ENCODE measurements around the gene F13A1.

Gene F13A1

DNA sequence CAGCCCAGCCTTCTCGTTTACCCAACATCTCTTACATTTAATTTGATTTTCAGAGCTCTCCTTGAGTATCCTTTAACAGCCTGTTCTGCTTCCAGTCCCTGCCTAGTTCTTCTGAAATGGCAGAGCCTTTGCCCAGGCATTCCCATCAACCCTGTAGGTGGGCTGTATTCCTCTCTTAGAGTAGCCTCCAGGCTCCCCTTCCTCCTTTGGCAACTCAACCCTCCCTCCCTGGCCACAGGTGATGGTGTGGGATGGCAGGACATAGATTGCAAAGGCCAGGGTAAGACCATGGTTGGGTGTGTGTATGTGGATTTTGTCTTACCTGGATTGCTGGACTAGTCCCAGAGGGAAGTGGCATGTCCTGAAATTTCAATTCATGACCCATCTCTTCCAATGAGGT is 125.4 kb downstream of the F13A1 start:
- no peak for DNase-seq (ENCODE audit: low read depth in 1 of 2, low spot score in 1 of 2)
- in situ Hi-C loops (cut with HindIII; ENCODE audit: low pct_unique_long_range_greater_than_20kb, low sequenced_read_pairs), result no loop called here
- no peak for TF ChIP-seq JUND (IDR thresholded peaks at IDR 0.05; ENCODE audit: low read depth)

DNA sequence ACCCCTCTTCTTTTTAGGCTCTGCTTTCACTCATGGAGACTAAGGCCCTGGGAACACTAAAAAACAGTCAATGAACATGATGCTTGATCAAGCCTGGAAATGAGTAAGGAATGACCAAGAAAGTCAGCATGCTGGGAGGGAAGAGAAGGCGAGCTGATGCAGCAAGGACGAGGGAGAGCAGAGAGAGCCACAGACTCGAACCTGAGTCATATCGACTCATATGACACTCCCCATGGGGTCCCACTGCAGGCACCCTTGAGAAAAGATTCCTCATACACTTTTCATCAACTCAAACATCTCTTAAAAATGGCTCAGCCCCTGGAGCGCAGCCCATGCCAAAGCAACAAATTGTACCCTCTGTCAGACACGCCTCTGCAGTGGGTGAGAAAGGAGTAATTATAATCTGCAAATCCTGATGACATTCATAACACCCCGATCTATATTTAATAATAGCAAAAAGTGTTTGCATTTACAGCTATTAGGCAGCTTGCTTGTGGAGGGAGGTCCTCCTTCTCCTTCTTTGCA is 127.2 kb downstream of the F13A1 start:
- TF ChIP-seq JUND (IDR thresholded peaks at IDR 0.05; ENCODE audit: low read depth), result no peak
- in situ Hi-C loops (cut with HindIII; ENCODE audit: low pct_unique_long_range_greater_than_20kb, low sequenced_read_pairs), result no loop called here

DNA sequence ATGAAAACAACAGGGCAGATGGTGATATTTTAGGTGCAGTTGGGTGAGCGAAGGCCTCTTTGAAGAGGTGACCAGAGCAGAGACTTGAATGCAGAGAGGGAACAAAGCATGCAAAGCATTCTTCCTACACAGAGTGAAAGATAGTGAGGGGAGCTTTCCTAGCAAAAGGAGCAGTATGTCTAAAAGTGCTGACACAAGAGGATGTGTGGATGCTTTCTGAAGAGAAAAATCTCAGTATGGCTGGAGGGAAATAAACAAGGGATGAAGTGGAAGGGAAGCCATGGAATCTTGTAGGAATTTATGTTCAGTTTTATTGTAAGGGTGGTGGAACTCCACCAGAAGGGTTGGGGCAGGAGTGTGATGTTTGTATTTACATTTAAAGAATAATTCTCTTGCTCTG is 128.6 kb downstream of the F13A1 start:
- no peak for TF ChIP-seq JUND (IDR thresholded peaks at IDR 0.05; ENCODE audit: low read depth)
- in situ Hi-C loops (cut with HindIII; ENCODE audit: low pct_unique_long_range_greater_than_20kb, low sequenced_read_pairs), result no loop called here
- no peak for DNase-seq (ENCODE audit: low read depth in 1 of 2, low spot score in 1 of 2)

More for the DNA sequence above, 127.2 kb downstream of the F13A1 start:
- no peak for DNase-seq (ENCODE audit: low read depth in 1 of 2, low spot score in 1 of 2)

DNA sequence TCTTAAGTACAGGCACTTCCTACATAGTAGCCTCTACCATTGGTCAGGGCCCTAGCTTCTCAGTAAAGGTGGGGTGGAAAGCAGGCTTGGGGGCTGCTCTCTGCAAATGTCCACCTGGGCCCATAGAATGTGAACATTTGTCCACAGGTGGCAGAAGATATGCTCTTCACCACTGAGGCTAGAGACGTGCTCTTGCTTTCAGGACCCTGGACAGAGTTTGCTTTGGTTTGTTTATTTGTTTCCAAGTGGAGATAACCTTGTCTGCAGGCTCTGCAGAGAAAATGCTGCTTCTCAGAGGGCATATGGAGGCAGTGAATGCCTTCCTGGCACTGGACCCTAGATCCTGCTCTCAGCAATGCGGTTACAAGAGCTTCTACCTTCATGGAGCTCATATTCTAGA is 129.0 kb downstream of the F13A1 start:
- no peak for TF ChIP-seq JUND (IDR thresholded peaks at IDR 0.05; ENCODE audit: low read depth)
- in situ Hi-C loops (cut with HindIII; ENCODE audit: low pct_unique_long_range_greater_than_20kb, low sequenced_read_pairs), result no loop called here
- peak; percentile 11 to 51 for DNase-seq (ENCODE audit: low read depth in 1 of 2, low spot score in 1 of 2)

DNA sequence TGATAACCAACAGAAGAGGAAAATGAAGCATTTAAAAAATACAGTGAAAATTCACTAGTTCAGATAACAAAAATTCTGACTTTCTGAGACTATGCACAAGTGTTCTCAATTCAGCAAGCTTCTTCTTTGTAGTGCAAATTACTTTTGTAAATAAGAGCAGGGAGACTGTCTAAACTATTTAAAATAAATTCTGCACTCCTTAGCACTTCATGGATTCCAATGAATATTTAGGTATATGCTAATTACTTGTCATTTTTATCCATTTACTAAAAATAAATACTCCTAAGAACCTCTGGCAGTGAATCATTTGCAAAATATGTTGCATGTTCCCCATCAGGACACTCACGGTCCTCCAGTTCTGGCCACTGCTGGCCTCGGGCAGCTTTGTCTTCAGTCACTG is 139.8 kb downstream of the F13A1 start:
- no peak for TF ChIP-seq JUND (IDR thresholded peaks at IDR 0.05; ENCODE audit: low read depth)
- DNase-seq (ENCODE audit: low read depth in 1 of 2, low spot score in 1 of 2), result no peak
- in situ Hi-C loops (cut with HindIII; ENCODE audit: low pct_unique_long_range_greater_than_20kb, low sequenced_read_pairs), result no loop called here

DNA sequence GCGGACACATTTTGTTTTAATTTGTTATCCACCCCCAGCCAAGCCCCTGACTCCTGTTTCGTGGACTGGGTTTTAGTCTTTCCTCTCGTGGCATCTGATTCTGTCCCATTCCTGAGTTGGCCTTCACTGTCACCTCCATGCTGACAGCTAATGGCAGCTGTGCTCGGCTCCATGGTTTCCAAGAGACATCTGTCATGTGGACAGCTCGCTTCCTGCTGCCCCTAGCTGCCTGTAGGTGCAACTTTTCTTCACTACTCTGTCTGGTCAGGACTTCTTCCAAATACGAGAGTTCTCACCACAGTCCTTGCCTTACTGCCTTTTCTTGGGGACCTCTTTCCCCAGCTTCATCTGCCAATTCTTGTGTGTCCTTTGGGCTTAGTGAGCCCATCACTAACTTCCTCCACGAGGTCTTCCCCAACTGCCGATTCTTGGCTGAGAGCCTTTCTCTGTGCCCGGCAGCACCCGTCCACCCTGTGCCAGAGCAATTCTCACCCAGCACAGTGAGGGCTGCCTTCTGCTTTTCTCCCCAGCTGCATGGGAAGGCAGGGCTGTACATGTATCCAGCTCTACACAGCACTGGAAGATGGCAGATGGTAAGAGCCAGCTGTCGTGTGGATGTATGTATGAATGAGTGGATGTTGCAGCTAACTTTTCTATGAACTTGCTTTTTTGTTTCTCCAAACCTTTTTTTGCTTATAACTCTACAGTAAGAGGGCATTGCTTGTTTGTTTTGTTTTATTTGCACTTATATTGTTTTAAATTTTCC is 140.4 kb downstream of the F13A1 start:
- DNase-seq (ENCODE audit: low read depth in 1 of 2, low spot score in 1 of 2), result no peak
- TF ChIP-seq JUND (IDR thresholded peaks at IDR 0.05; ENCODE audit: low read depth), result no peak
- in situ Hi-C loops (cut with HindIII; ENCODE audit: low pct_unique_long_range_greater_than_20kb, low sequenced_read_pairs), result no loop called here

DNA sequence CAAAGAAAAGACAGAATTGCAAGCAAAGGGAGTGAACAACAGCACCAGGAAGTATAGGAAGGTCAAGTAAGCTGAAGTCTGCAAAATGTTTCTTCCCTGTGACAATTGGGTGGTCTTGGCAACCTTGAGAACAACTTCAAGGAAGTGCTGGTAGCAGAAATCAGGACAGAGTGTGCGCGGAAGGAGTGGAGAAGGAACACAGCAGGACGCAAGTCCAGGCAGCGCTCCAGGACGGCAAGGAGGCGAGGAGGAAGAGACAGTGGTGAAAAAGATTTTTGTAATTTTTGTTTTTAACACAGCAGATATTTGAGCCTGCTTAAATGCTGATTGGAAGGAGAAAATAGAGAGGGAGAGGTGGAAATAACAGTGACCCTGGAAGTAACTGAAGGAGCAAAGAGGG is 141.7 kb downstream of the F13A1 start:
- no peak for DNase-seq (ENCODE audit: low read depth in 1 of 2, low spot score in 1 of 2)
- TF ChIP-seq JUND (IDR thresholded peaks at IDR 0.05; ENCODE audit: low read depth), result no peak
- in situ Hi-C loops (cut with HindIII; ENCODE audit: low pct_unique_long_range_greater_than_20kb, low sequenced_read_pairs), result no loop called here

DNA sequence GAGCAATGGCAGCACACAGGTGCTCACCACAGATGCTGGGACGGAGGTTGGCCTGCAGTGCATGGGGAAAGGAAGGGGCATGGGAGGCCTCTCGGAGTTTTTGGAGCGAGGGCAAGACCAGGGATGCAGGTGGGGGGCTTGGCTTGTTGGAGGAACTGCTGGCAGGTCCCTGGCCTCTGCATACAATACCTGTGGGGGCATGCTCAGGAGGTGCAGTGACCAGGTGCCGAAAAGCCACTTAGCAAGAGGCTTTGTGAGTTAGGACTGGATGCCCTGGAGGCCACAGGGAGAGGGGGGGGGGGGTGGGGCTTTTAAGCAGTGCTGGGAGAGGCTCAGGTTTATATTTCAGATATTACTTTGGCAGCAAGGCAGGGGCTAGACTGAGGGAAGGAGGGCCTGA is 142.7 kb downstream of the F13A1 start:
- no peak for TF ChIP-seq JUND (IDR thresholded peaks at IDR 0.05; ENCODE audit: low read depth)
- in situ Hi-C loops (cut with HindIII; ENCODE audit: low pct_unique_long_range_greater_than_20kb, low sequenced_read_pairs), result no loop called here
- no peak for DNase-seq (ENCODE audit: low read depth in 1 of 2, low spot score in 1 of 2)

DNA sequence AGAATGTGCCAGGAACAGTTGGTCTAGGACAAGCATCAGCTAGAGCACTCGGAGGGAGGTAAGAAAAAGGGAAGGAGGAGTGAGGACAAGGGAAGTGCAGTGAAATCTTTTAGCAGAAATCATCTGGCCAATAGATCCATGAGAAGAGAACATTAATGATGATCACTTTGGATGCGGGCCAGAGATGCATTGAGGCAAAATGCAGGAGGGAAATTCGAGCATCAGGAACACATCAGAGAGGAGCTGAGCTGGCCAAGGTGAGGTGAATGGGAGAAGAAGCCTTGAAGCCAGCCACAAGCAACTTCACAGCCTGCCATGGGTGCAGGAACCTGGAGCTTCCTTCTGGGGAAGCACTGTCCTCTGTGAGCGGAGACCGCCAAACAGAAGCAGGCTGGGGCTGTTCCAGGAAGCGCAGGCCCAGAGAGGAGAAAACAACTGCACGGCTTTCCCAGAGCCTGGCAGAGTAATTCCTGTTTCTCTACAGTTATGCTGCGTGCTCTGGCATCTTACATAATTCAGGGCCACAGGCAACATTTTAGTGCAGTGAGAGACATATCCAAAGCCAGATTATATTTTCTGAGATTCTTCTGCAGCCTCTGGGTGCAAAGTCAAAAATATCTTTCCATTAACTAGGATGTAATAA is 143.8 kb downstream of the F13A1 start:
- in situ Hi-C loops (cut with HindIII; ENCODE audit: low pct_unique_long_range_greater_than_20kb, low sequenced_read_pairs), result no loop called here
- no peak for DNase-seq (ENCODE audit: low read depth in 1 of 2, low spot score in 1 of 2)
- TF ChIP-seq JUND (IDR thresholded peaks at IDR 0.05; ENCODE audit: low read depth), result no peak

DNA sequence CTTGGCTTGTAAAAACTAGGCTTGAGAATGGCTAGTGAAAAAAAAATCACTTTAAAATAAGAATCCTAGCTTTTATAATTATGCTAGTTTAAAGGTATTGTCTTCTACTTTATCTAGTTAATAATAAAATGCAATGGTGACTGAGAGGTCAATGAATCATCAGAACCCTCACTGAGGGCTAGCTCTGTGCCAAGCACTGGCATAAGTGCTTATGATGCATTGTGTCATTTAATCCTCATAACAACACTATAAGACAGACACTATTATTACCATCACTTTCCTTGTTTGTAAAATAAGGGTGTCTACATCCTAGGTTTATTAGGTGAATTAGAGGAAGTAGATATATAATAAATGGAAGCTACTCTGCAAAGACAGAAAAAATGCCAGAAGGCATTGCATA is 144.3 kb downstream of the F13A1 start:
- TF ChIP-seq JUND (IDR thresholded peaks at IDR 0.05; ENCODE audit: low read depth), result no peak

DNA sequence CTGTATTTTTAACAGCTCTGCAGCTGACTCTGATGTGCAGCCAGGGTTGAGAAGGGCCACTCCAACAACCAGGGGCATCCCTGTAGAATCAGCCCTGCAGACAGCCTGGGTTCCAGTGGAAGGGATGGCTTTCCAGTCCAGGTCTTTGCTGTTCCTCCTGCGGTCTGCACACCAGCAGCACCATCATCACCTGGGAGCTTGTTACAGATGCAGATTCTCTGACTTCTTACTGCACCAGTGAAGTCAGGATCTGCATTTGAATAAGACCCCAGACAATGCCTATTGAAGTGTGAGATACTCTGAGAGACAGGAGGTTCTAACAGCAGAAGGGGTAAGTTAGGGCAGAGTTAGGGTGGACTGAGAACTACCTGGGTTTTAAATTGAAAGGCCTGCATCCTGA is 151.3 kb downstream of the F13A1 start:
- TF ChIP-seq JUND (IDR thresholded peaks at IDR 0.05; ENCODE audit: low read depth), result no peak
- in situ Hi-C loops (cut with HindIII; ENCODE audit: low pct_unique_long_range_greater_than_20kb, low sequenced_read_pairs), result no loop called here
- no peak for DNase-seq (ENCODE audit: low read depth in 1 of 2, low spot score in 1 of 2)

More for the DNA sequence above, 144.3 kb downstream of the F13A1 start:
- DNase-seq (ENCODE audit: low read depth in 1 of 2, low spot score in 1 of 2), result no peak
- in situ Hi-C loops (cut with HindIII; ENCODE audit: low pct_unique_long_range_greater_than_20kb, low sequenced_read_pairs), result no loop called here

DNA sequence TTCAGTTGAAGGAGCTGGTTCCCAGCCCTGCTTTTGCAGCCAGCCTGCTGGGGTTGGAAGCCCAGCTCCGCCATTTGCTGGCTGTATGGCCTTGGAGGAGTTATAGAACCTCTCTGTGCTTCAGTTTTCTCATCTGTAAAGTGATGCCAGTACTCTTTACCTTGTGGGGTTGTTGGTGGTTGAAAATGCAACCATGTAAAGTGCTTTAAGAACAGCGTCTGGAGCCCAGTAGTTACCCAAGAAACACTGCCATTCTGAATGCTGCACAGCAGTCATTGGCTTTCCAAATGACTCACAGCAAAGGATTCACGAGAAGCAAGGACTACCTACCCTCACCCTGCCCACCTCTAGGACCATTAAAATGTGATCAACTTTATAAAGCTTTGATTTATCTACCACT is 154.4 kb downstream of the F13A1 start:
- in situ Hi-C loops (cut with HindIII; ENCODE audit: low pct_unique_long_range_greater_than_20kb, low sequenced_read_pairs), result no loop called here
- no peak for DNase-seq (ENCODE audit: low read depth in 1 of 2, low spot score in 1 of 2)
- TF ChIP-seq JUND (IDR thresholded peaks at IDR 0.05; ENCODE audit: low read depth), result no peak

DNA sequence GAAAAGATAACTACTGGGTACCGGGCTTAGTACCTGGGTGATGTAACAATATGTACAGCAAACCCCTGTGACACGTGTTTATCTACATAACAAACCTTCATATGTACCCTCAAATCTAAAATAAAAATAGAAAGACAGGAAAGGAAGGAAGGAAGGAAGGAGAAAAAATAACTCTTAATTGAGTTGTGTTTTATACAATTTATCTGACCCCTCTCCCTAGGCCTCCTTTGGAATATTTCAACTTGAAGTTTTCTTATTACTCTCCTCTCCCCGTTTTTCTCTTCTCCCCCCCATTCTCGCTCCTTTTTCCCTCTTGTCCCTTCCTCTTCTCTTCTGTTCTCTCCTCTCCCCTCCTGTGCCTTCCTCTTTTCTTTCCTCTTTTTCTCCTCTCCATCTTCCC is 156.1 kb downstream of the F13A1 start:
- DNase-seq (ENCODE audit: low read depth in 1 of 2, low spot score in 1 of 2), result no peak
- in situ Hi-C loops (cut with HindIII; ENCODE audit: low pct_unique_long_range_greater_than_20kb, low sequenced_read_pairs), result no loop called here
- TF ChIP-seq JUND (IDR thresholded peaks at IDR 0.05; ENCODE audit: low read depth), result no peak
